Loucy (cell line): Measurements from ENCODE around the gene FOSL1.
"Not testable (repeated sequence)": the region's sequence is repeated elsewhere in the genome, so short reads cannot be mapped to it uniquely, and the experiment has no call there.

Experiments used
- H2AFZ ChIP-seq: fragments of 200-600 bp; sonication (generic); 2 replicates; pipeline ENCODE4 v1.6.0; 2016; ENCODE audit warnings: antibody characterized with exemption, mild to moderate bottlenecking, low read length, moderate library complexity
- H3F3A ChIP-seq: fragments of 200-600 bp; 2 replicates; pipeline ENCODE4 v1.6.0; 2016; ENCODE audit warnings: antibody characterized with exemption, low read depth, mild to moderate bottlenecking
- H3K27me3 ChIP-seq: fragments of 200-600 bp; sonication (generic); 2 replicates; pipeline ENCODE4 v1.6.1; 2014; ENCODE audit warnings: low read length, mild to moderate bottlenecking; ENCODE audit not compliant: insufficient read depth, poor library complexity, severe bottlenecking
- H3K36me3 ChIP-seq: fragments of 200-600 bp; sonication (generic); 2 replicates; pipeline ENCODE4 v1.6.1; 2016; ENCODE audit warnings: low read length; ENCODE audit not compliant: insufficient read depth
- H3K4me1 ChIP-seq: fragments of 200-600 bp; sonication (generic); 2 replicates; pipeline ENCODE4 v1.5.1; 2014; ENCODE audit warnings: low read length, mild to moderate bottlenecking; ENCODE audit not compliant: insufficient read depth, poor library complexity, severe bottlenecking
- H3K4me2 ChIP-seq: fragments of 200-600 bp; sonication (generic); 2 replicates; pipeline ENCODE4 v1.6.0; 2014; ENCODE audit warnings: antibody characterized with exemption, low read length, low read depth, mild to moderate bottlenecking; ENCODE audit not compliant: poor library complexity, severe bottlenecking
- H3K4me3 ChIP-seq: fragments of 200-600 bp; sonication (generic); 2 replicates; pipeline ENCODE4 v1.5.1; 2014; ENCODE audit warnings: low read length, mild to moderate bottlenecking, mixed read lengths; ENCODE audit not compliant: poor library complexity, severe bottlenecking
- H3K79me2 ChIP-seq: fragments of 200-600 bp; sonication (generic); 2 replicates; pipeline ENCODE4 v1.6.1; 2014; ENCODE audit warnings: low read length; ENCODE audit not compliant: insufficient read depth
- H3K9ac ChIP-seq: fragments of 200-600 bp; sonication (generic); 2 replicates; pipeline ENCODE4 v1.6.0; 2014; ENCODE audit warnings: mild to moderate bottlenecking, low read depth, low read length, moderate library complexity; ENCODE audit not compliant: poor library complexity, severe bottlenecking
- H3K9me2 ChIP-seq: fragments of 200-600 bp; sonication (generic); replicated peaks from 2 replicates; pipeline ENCODE4 v1.6.1; 2016; ENCODE audit warnings: low read depth, low read length, mixed read lengths
- H3K9me3 ChIP-seq: fragments of 200-600 bp; sonication (generic); 2 replicates; pipeline ENCODE4 v1.6.1; 2014; ENCODE audit warnings: mild to moderate bottlenecking, antibody characterized with exemption, low read length, low read depth; ENCODE audit not compliant: insufficient read depth
- H4K20me1 ChIP-seq: fragments of 200-600 bp; sonication (generic); 2 replicates; pipeline ENCODE4 v1.6.0; 2014; ENCODE audit warnings: antibody characterized with exemption, low read length, mild to moderate bottlenecking; ENCODE audit not compliant: insufficient read depth, poor library complexity, severe bottlenecking
- CTCF ChIP-seq: fragments of 200-600 bp; sonication (generic); conservative IDR thresholded peaks from 2 replicates; pipeline ENCODE4 v1.5.1; 2014; ENCODE audit warnings: mild to moderate bottlenecking, antibody characterized with exemption, low read length
- EZH2phosphoT487 ChIP-seq: fragments of 200-600 bp; IDR thresholded peaks from 2 replicates; pipeline ENCODE4 v1.6.1; 2018; ENCODE audit warnings: antibody characterized with exemption, mild to moderate bottlenecking, moderate library complexity, borderline replicate concordance

FOSL1 gene

GRCh38 chr11:65892661-65893317 lies 7.4 kb downstream of the FOSL1 start:
- H4K20me1 ChIP-seq, result peaks cover 19% of the 10 kb centered on the region
- H3K36me3 ChIP-seq, result no peaks in the 10 kb centered on the region
- peak overlapping the region; percentile 92 for H3K4me2 ChIP-seq
- peaks cover 48% of the 10 kb centered on the region for H3K4me1 ChIP-seq
- no peaks in the 10 kb centered on the region for H3K27me3 ChIP-seq
- H3K4me3 ChIP-seq, result peak overlapping the region; percentile 85
- TF ChIP-seq EZH2phosphoT487 (no peak), CTCF (no peak)
- H3K9ac ChIP-seq, result peak overlapping the region; percentile 98
- no peak overlapping the region for H2AFZ ChIP-seq
- H3K79me2 ChIP-seq, result peaks cover 31% of the 10 kb centered on the region
- H3K9me2 ChIP-seq, result no peaks in the 10 kb centered on the region
- H3F3A ChIP-seq, result peaks cover 3% of the 10 kb centered on the region; the same call in 1 of the 2 replicates
- no peaks in the 10 kb centered on the region for H3K9me3 ChIP-seq

- not testable (repeated sequence) for H3K9me3 ChIP-seq, H3F3A ChIP-seq, H2AFZ ChIP-seq, H3K36me3 ChIP-seq, H3K27me3 ChIP-seq, H3K9me2 ChIP-seq
- peak overlapping the region; percentile 98 for H3K9ac ChIP-seq
- H3K4me2 ChIP-seq, result peak overlapping the region; percentile 92
- peaks cover 53% of the 10 kb centered on the region for H3K4me1 ChIP-seq
- peaks cover 38% of the 10 kb centered on the region for H3K79me2 ChIP-seq
- peaks cover 19% of the 10 kb centered on the region for H4K20me1 ChIP-seq
- H3K4me3 ChIP-seq, result peak overlapping the region; percentile 85
These were observed 8.0 kb downstream of the FOSL1 start for GRCh38 chr11:65892137-65892540.

- peaks cover 58% of the 10 kb centered on the region for H3K4me1 ChIP-seq
- H3K9me2 ChIP-seq, result no peaks in the 10 kb centered on the region
- TF ChIP-seq EZH2phosphoT487 (no peak), CTCF (peak; percentile 82)
- no peak overlapping the region; the same call in 1 of the 2 replicates for H2AFZ ChIP-seq
- peak overlapping the region; percentile 85 for H3K4me3 ChIP-seq
- H3K27me3 ChIP-seq, result no peaks in the 10 kb centered on the region
- H3K9me3 ChIP-seq, result no peaks in the 10 kb centered on the region
- H3K79me2 ChIP-seq, result peaks cover 44% of the 10 kb centered on the region
- peak overlapping the region; percentile 98 for H3K9ac ChIP-seq
- H4K20me1 ChIP-seq, result peaks cover 19% of the 10 kb centered on the region
- no peaks in the 10 kb centered on the region for H3K36me3 ChIP-seq
- H3F3A ChIP-seq, result peaks cover 3% of the 10 kb centered on the region; the same call in 1 of the 2 replicates
- peak overlapping the region; percentile 92 for H3K4me2 ChIP-seq
These were observed 8.7 kb downstream of the FOSL1 start for GRCh38 chr11:65891219-65892136.
